ENCODE measurements around the gene ATP8A2. TPM values are rescaled to one million over a fixed set of nuclear protein-coding genes. Genes with fewer than 3 reads are reported as not detected.

Gene ATP8A2
- total and polyA plus RNA-seq, 2 of the 8 experiments (the other 6 are each of a cell fraction or from before 2014, with no cell fraction given) = 2.4 to 8.3 TPM

GRCh38 chr13:25979371-25979770 is 607.6 kb downstream of the ATP8A2 start:
- Histone ChIP-seq H2BK5ac (ENCODE audit: low read depth, low read length) (no peak overlapping the region), H3K79me1 (ENCODE audit: low read depth, low read length) (no peaks in the 10 kb centered on the region), H4K91ac (replicated peaks; ENCODE audit: insufficient read length, low read length) (no peak overlapping the region), H2BK12ac (ENCODE audit: low read depth, low read length) (no peak overlapping the region), H3K4me2 (ENCODE audit: insufficient read depth in 1 of 2, low read depth in 2 of 2, low read length in 2 of 2) (no peak overlapping the region), H3K27ac (ENCODE audit: low read depth, low read length) (no peak overlapping the region), H3K56ac (replicated peaks; ENCODE audit: insufficient read length, low read depth, low read length) (no peak overlapping the region), H4K5ac (ENCODE audit: insufficient read length, low read depth, low read length) (no peak overlapping the region), H2BK15ac (ENCODE audit: low read length) (no peak overlapping the region), H3K23me2 (ENCODE audit: low read depth, low read length) (0 out of 2 replicates have a peak, but pooled peaks cover 2% of the 10 kb centered on the region), H3K9ac (replicated peaks in 1 of 4; ENCODE audit: extremely low read depth in 1 of 4, low read depth in 3 of 4, low read length in 3 of 4) (no peak overlapping the region), H3K79me2 (ENCODE audit: control insufficient read depth in 1 of 2, insufficient read depth in 2 of 2, low read length in 2 of 2) (no peaks in the 10 kb centered on the region), H3K4me1 (replicated peaks in 1 of 4; ENCODE audit: control insufficient read depth in 3 of 4, insufficient read depth in 4 of 4, low read length in 3 of 4) (peaks cover 3 to 15% (median 8%) of the 10 kb centered on the region in 4 experiments; a peak in 6 of 7 replicates), H2BK120ac (replicated peaks; ENCODE audit: low read depth, low read length) (no peak overlapping the region), H3K36me3 (ENCODE audit: control insufficient read depth in 2 of 4, insufficient read depth in 4 of 4, low read length in 3 of 4) (no peaks in the 10 kb centered on the region), H4K8ac (ENCODE audit: extremely low read depth, insufficient read depth, low read length) (no peak overlapping the region), H3K4ac (replicated peaks; ENCODE audit: insufficient read length, low read depth, low read length) (no peak overlapping the region), H2AFZ (ENCODE audit: low read length) (no peak overlapping the region), H2AK5ac (ENCODE audit: low read depth, low read length) (0 out of 2 replicates have a peak overlapping the region, but pooled peaks have one; percentile 4), H3K23ac (ENCODE audit: insufficient read length) (no peak overlapping the region), H3K14ac (ENCODE audit: insufficient read length) (no peak overlapping the region), H3K4me3 (ENCODE audit: extremely low read depth in 1 of 4, insufficient read depth in 2 of 4, low read depth in 3 of 4, low read length in 4 of 4) (no peak overlapping the region), H3K18ac (ENCODE audit: extremely low read depth, low read length) (no peak overlapping the region), H2BK20ac (ENCODE audit: low read length) (no peak overlapping the region), H3K9me3 (ENCODE audit: insufficient read depth in 2 of 2, low read depth in 1 of 2, low read length in 1 of 2) (no peaks in the 10 kb centered on the region; a peak in 1 of 4 replicates), H4K20me1 (replicated peaks in 1 of 2; ENCODE audit: control insufficient read depth in 1 of 2, insufficient read depth in 2 of 2, low read length in 2 of 2) (no peaks in the 10 kb centered on the region), H3K27me3 (replicated peaks in 1 of 4; ENCODE audit: control insufficient read depth in 3 of 4, extremely low read depth in 1 of 4, insufficient read depth in 3 of 4, low read length in 3 of 4) (no peaks in the 10 kb centered on the region)
- 90% methylated on average over 6 of the region's 6 CpGs; no CpG with 5 or more reads in 1 of the 2 experiments for WGBS, 2 experiments (ENCODE audit: extremely low coverage in 1 of 2, insufficient coverage in 1 of 2, insufficient read length in 1 of 2, insufficient replicate concordance in 2 of 2, low coverage in 1 of 2, low lambda C conversion rate in 2 of 2, missing lambda C conversion rate in 1 of 2)
- FAIRE-seq = no peak
- TF ChIP-seq EGR1 (IDR thresholded peaks at IDR 0.05; ENCODE audit: borderline replicate concordance, low read depth, low read length) = no peak
- no peak for TF ChIP-seq SIRT6 (IDR thresholded peaks at IDR 0.05; ENCODE audit: low read length)
- no peak for TF ChIP-seq ASH2L (IDR thresholded peaks at IDR 0.05; ENCODE audit: low read length)
- no peak for TF ChIP-seq RXRA (IDR thresholded peaks at IDR 0.05; ENCODE audit: insufficient read depth, low read depth, low read length)
- no peak for TF ChIP-seq CEBPB (IDR thresholded peaks at IDR 0.05; ENCODE audit: low read depth, low read length)
- TF ChIP-seq TBP (IDR thresholded peaks at IDR 0.05; ENCODE audit: low read depth, low read length) = no peak
- ChIA-PET POLR2A (ENCODE audit: partially characterized antibody) (no interaction called here), CTCF (ENCODE audit: partially characterized antibody) (no interaction called here)
- DNase-seq (ENCODE audit: low read depth in 1 of 2, low spot score in 2 of 2) = no peak

Data from H1 (cell line).